Activated CD4-positive, alpha-beta T cell treated with anti-CD3 and anti-CD28 coated beads, Interleukin-2, amount 50 U/mL, for 4 hours (primary cell): ENCODE measurements around the gene FOXP3.
A peak's percentile ranks its signal among the peaks of the same experiment; 100 is the strongest.

Source experiments
- DNase-seq, 2 experiments: peaks; one replicate each; pipeline ENCODE4 v3.0.0-alpha.2; 2020

Gene FOXP3

GRCh38 chrX:49249071-49249470 is 15.4 kb downstream of the FOXP3 start:
- DNase-seq = no peak

GRCh38 chrX:49247916-49248811 is 16.3 kb downstream of the FOXP3 start:
- DNase-seq = no peak

- DNase-seq = no peak
Observed at GRCh38 chrX:49247346-49247745, 17.2 kb downstream of the FOXP3 start.

- DNase-seq = no peak
Observed at GRCh38 chrX:49246541-49246940, 18.0 kb downstream of the FOXP3 start.

GRCh38 chrX:49244207-49244606 is 20.3 kb downstream of the FOXP3 start:
- DNase-seq = no peak

GRCh38 chrX:49243166-49243565 is 21.3 kb downstream of the FOXP3 start:
- no peak for DNase-seq

GRCh38 chrX:49242545-49243066 is 21.9 kb downstream of the FOXP3 start:
- no peak for DNase-seq

DNA sequence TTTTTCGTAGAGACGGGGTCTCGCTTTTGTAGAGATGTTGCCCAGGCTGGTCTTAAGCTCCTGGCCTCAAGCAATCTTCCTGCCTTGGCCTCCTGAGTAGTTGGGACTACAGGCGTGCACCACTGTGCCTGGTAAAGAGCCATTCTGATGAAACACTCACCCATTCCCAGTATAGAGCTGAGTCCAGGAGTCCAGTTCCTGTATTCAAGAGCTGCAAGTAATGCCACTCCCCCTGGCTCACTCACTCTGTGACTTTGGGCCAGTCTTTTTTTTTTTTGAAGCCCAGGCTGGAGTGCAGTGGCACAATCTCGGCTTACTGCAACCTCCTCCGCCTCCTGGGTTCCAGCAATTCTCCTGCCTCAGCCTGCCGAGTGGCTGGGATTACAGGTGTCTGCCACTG is 25.8 kb downstream of the FOXP3 start:
- no peak for DNase-seq

DNA sequence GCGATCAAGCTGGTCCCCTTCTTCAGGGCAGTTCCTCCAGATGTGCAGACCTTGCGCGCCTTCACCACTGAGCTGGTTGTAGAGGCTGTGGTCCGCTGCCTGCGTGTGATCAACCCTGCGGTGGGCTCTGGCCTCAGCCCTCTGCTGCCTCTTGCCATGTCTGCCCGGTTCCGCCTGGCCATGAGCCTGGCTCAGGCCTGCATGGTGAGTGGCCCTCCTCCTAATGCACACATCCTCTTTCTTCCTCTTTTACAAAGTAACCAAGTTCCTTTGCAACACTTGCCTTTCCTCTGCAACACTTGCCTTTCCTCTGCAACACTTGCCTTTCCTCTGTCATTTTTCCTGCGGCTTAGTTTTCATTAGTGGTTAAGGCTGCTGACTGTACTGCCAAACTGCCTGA is 27.4 kb downstream of the FOXP3 start:
- DNase-seq = no peak

DNA sequence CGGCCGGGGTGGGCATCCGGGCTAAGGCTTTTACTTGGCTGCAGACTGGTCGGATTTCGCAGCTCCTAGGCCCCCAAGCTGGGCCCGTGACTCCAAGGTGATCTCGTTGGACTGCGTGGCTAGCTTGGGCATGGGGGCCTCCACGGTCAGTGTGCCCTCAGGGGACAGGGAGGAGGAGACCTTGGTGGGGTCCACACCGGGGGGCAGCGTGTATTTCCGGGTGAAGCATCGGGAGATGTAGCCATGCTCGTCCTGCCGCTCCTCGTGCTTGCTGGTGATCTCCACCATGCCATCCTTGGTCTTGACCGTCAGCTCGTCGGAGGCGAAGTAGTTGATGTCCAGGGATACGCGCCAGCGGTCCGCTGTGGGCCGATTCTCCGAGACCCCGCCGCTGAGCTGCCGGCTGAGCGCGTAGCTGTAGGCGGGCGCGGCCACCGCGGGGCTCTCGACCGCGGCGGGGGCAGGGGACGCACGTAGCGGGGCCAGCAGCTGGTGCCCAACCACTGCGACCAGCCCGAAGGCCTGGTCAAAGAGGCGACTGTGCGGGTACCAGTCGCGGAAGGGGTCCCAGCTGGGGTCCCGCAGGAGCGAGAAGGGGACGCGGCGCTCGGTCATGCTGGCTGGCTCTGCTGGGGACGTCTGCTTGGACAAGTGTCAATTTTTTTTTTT is 30.5 kb downstream of the FOXP3 start:
- no peak for DNase-seq

DNA sequence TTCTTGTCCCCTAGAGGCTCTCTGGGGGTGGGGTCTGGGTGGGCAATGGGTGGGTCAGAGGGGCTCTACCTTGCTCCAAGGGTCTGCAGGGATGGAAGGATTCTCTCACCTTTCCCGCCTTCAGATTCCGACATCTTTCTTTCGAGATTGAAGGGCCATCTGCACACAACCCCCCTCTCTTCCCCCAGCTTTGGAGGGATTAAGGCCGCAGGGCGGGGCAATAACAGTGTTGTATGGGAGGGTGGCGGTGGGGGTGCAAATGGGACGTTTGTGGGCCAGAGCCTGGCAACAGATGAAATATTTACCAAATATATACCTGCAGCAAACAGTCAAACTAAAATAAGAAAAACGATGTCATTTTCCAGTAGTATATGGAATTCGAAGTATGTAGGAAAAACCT is 31.3 kb downstream of the FOXP3 start, which contains the start of gene CACNA1F:
TSS of gene CACNA1F (minus strand) at position 165 of the 400 bp plus-strand sequence. CDS start at position 134, 31 bp downstream.
- no peak for DNase-seq

- no peak for DNase-seq
Observed at GRCh38 chrX:49232525-49232924, 32.0 kb downstream of the FOXP3 start.

- DNase-seq = no peak
Observed at GRCh38 chrX:49231333-49232000, 33.0 kb downstream of the FOXP3 start.

DNA sequence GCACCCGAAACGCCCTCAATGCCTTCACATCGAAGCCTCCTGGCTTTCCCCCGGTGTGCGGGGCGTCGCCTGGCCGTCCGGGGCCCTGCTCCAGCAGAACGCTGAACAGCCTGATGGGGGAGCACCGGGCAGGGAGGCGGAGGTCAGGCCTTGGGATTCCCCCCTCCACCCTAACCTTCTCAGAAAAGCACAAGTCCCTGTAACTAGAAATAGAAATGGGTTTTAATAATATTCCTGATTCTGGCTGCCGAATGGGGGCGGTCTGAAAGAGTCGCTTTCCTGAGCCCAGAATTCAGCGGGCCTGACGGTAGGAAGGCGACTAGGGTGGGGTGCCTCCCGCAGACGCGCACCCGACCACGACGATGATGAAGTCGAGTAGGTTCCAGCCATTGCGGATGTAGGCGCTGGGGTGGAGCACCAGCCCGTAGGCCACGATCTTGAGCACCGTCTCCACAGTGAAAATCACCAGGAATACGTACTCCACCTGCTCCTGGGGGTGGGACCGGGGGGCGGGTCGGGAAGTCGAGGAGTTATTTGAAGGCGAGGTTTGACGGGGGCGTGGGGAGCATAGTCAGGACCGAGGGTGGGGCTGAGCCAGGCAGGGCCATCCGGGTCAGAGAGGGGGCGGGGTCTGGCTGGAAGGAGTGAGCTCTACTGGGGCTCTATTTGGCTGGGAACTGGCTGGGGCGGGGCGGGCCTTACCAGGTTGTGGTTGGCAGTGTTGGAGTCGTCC is 33.8 kb downstream of the FOXP3 start:
- DNase-seq = peak; percentile 28 to 40

DNA sequence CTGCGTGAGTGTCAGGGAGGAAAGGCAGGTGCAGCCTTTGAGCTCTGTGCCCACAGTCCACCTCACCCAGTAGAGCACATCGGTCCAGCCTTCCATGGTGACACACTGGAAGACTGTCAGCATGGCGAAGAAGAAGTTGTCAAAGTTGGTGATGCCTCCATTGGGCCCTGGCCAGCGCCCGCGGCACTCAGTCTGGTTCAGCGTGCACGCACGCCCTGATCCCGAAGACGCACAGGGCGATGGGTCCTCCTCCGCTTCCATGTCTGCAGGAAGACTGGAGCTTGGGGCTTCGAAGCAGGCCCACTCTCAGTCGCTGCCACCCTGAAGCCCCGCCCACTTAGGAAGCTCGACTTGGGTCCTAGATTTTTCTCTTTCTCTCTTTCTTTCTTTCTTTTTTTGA is 36.3 kb downstream of the FOXP3 start:
- DNase-seq = no peak

DNA sequence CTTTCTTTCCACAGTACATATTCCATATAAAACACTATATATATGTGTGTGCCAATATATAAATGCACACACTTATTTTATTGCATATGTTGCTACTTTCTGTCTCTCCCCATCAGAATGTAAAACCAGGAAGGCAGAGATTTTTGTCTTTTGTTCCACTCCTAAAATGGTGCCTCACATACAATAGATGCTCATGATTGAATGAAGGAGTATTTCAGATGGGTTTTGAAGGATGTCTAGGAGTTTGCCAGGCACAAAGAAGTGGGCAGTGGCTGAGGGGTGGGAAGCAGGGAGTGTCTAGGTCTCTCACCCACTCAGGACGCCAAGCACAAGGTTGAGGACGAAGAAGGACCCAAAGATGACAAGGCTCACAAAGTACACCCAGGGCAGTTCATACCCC is 36.8 kb downstream of the FOXP3 start:
- DNase-seq = no peak

GRCh38 chrX:49226946-49227345 is 37.6 kb downstream of the FOXP3 start:
- no peak for DNase-seq

- no peak for DNase-seq
Observed at GRCh38 chrX:49225858-49226257, 38.7 kb downstream of the FOXP3 start.

DNA sequence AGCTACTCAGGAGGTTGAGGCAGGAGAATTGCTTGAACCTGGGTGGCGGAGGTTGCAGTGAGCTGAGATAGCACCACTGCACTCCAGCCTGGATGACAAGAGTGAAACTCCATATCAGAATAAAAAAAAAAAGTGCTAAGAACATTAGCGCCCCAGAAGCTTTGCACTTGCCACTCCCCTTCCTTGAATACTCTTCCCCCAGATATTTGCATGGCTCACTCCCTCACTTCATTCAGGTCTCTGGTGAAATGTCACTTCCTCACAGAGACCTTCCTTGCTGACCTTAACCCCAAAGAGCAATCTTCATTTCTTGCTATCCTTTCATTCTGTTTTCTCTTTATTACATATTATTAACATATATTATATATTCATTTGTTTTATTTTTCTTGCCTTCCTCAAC is 42.6 kb downstream of the FOXP3 start:
- no peak for DNase-seq

DNA sequence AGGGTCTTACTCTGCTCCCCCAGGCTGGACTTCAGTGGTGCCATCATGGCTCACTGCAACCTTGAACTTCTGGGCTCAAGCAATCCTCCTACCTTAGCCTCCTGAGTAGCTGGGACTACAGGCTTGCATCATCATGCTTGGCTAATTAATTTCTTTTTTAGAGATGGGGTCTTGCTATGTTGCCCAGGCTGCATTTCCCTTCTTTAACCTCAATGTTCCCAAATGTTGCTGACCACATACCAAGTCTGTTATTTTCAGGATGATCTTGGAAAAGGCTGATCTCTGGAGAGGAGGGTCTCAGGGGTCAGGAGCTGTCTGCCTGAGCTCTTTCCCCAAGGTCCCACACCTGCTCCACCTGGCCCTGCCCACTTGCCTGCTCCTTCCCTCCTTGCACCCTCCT is 44.4 kb downstream of the FOXP3 start:
- DNase-seq = no peak

GRCh38 chrX:49214996-49215526 is 49.4 kb downstream of the FOXP3 start:
- DNase-seq = no peak

DNA sequence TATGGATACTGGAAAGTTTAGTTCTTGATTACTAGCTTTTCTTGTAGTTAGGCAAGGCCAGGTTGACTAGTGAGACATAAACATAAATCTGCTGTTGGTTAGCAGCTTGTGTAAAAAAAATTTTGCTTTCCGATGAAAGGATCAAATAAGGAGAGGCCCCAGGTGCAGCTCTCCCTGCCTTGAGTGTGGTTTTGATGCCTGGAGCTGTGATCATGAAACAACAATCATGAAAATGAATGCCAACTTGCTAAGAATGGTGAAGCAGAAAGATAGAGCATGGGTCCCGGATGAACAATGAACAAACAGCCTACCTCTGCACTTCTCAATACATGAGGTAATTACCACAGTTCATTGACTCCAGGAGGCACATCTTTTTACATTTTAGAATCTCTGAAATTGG is 50.1 kb downstream of the FOXP3 start:
- DNase-seq = no peak
